Testis (tissue), 2 donors: Measurements from ENCODE around the gene LARGE1.

ENCODE experiments used
- CTCF ChIP-seq, 3 experiments: fragments of 450-650 bp in 2 of 3; fragments of 200-600 bp in 1 of 3; sonication (generic) in 1 of 3; IDR thresholded peaks; one replicate each; pipeline ENCODE4 v1.5.1; 2016 to 2019; ENCODE audit warnings: antibody characterized with exemption in 3 of 3, mild to moderate bottlenecking in 2 of 3, moderate library complexity in 1 of 3
- POLR2A ChIP-seq: fragments of 450-650 bp; IDR thresholded peaks from one replicate; pipeline ENCODE4 v1.6.1; 2017; ENCODE audit warnings: antibody characterized with exemption, mild to moderate bottlenecking, moderate library complexity

GRCh38 chr22:33908171-33909074 is 11.9 kb downstream of the LARGE1 start:
- TF ChIP-seq POLR2A (no peak), CTCF (IDR thresholded peaks at IDR 0.05) (no peak)
